DOHH2 (cell line): ENCODE data around the gene VAV1.

Experiments
- H3F3A ChIP-seq: fragments of 200-600 bp; sonication (generic), shearing (Covaris generic); 2 replicates; pipeline ENCODE4 v1.6.0; 2016; ENCODE audit warnings: antibody characterized with exemption, mild to moderate bottlenecking; ENCODE audit not compliant: control insufficient read depth, insufficient read depth
- H3K27ac ChIP-seq: fragments of 200-600 bp; sonication (generic); 2 replicates; pipeline ENCODE4 v1.5.1; 2014; ENCODE audit warnings: low read depth, mild to moderate bottlenecking, low read length, moderate library complexity
- H3K27me3 ChIP-seq: fragments of 200-600 bp; sonication (generic); 2 replicates; pipeline ENCODE4 v1.6.1; 2014; ENCODE audit warnings: mild to moderate bottlenecking, low read length, mixed read lengths; ENCODE audit not compliant: control insufficient read depth
- H3K36me3 ChIP-seq: fragments of 200-600 bp; sonication (generic); 2 replicates; pipeline ENCODE4 v1.6.1; 2014; ENCODE audit warnings: mild to moderate bottlenecking, low read length, moderate library complexity, mixed read lengths; ENCODE audit not compliant: control insufficient read depth
- H3K4me1 ChIP-seq: fragments of 200-600 bp; sonication (generic); 2 replicates; pipeline ENCODE4 v1.6.1; 2014; ENCODE audit warnings: mild to moderate bottlenecking, low read length, mixed read lengths; ENCODE audit not compliant: control insufficient read depth
- H3K4me2 ChIP-seq: fragments of 200-600 bp; sonication (generic); 2 replicates; pipeline ENCODE4 v1.6.0; 2014; ENCODE audit warnings: mild to moderate bottlenecking, low read length, moderate library complexity
- H3K4me3 ChIP-seq: fragments of 200-600 bp; sonication (generic); 2 replicates; pipeline ENCODE4 v1.5.1; 2014; ENCODE audit warnings: mild to moderate bottlenecking, low read length, mixed read lengths
- H3K79me2 ChIP-seq: fragments of 200-600 bp; sonication (generic); 2 replicates; pipeline ENCODE4 v1.6.1; 2014; ENCODE audit warnings: mild to moderate bottlenecking, low read length, mixed read lengths; ENCODE audit not compliant: control insufficient read depth
- H3K9me2 ChIP-seq: fragments of 200-600 bp; sonication (generic); replicated peaks from 2 replicates; pipeline ENCODE4 v1.6.1; 2014; ENCODE audit warnings: mild to moderate bottlenecking, low read length, mixed read lengths; ENCODE audit not compliant: control insufficient read depth
- H3K9me3 ChIP-seq: fragments of 200-600 bp; sonication (generic); 2 replicates; pipeline ENCODE4 v1.6.1; 2014; ENCODE audit warnings: antibody characterized with exemption, low read length, mixed read lengths; ENCODE audit not compliant: control insufficient read depth, insufficient read depth
- H4K20me1 ChIP-seq: fragments of 200-600 bp; sonication (generic); 2 replicates; pipeline ENCODE4 v1.6.0; 2014; ENCODE audit warnings: low read depth, mild to moderate bottlenecking, antibody characterized with exemption, low read length, moderate library complexity; ENCODE audit not compliant: control insufficient read depth, insufficient read depth
- EZH2phosphoT487 ChIP-seq: fragments of 200-600 bp; sonication (generic); IDR thresholded peaks from 2 replicates; pipeline ENCODE4 v1.6.1; 2017; ENCODE audit warnings: borderline replicate concordance, mild to moderate bottlenecking, antibody characterized with exemption, low read length, moderate library complexity, mixed read lengths
- TF ChIP-seq, protein P1 (sequence below): fragments of 200-600 bp; sonication (generic); IDR thresholded peaks from one replicate; pipeline ENCODE4 v1.5.1; 2014; ENCODE audit warnings: antibody characterized with exemption, mild to moderate bottlenecking, low read depth, low read length; ENCODE audit not compliant: poor library complexity, severe bottlenecking

VAV1 gene

DNA sequence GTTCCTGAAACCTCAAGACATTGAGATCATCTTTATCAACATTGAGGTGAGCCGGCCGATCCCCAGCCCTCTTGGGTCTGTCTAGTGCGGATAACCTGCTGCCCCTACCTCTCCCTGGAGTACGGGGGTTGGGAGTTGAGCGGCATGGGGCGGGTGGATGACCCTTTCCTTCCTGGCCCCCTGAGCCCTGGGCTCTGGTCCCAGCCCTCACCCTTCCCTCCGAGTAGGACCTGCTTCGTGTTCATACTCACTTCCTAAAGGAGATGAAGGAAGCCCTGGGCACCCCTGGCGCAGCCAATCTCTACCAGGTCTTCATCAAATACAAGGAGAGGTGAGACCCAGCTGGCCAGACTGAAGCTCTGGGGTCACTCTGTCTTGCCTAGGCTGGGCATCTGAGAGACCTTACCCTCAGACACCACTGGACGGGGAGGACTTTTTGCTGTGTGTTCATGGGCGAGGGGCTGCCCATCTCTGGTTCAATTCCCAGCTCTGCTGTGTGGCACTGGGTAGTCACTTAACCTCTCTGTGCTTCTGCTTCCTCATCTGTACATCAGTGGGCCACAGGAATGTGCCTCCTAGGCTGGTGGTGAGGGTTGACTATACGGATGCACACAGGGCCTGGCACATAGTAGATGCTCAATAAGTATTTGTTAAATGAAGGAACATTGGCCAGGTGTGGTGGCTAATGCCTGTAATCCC lies 52.7 kb downstream of the VAV1 start:
- no peak for TF ChIP-seq EZH2phosphoT487
- TF ChIP-seq, protein P1, sequence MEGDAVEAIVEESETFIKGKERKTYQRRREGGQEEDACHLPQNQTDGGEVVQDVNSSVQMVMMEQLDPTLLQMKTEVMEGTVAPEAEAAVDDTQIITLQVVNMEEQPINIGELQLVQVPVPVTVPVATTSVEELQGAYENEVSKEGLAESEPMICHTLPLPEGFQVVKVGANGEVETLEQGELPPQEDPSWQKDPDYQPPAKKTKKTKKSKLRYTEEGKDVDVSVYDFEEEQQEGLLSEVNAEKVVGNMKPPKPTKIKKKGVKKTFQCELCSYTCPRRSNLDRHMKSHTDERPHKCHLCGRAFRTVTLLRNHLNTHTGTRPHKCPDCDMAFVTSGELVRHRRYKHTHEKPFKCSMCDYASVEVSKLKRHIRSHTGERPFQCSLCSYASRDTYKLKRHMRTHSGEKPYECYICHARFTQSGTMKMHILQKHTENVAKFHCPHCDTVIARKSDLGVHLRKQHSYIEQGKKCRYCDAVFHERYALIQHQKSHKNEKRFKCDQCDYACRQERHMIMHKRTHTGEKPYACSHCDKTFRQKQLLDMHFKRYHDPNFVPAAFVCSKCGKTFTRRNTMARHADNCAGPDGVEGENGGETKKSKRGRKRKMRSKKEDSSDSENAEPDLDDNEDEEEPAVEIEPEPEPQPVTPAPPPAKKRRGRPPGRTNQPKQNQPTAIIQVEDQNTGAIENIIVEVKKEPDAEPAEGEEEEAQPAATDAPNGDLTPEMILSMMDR: no peak
- Histone ChIP-seq H3K4me2 (no peak overlapping the region), H3K4me3 (no peak overlapping the region)

DNA sequence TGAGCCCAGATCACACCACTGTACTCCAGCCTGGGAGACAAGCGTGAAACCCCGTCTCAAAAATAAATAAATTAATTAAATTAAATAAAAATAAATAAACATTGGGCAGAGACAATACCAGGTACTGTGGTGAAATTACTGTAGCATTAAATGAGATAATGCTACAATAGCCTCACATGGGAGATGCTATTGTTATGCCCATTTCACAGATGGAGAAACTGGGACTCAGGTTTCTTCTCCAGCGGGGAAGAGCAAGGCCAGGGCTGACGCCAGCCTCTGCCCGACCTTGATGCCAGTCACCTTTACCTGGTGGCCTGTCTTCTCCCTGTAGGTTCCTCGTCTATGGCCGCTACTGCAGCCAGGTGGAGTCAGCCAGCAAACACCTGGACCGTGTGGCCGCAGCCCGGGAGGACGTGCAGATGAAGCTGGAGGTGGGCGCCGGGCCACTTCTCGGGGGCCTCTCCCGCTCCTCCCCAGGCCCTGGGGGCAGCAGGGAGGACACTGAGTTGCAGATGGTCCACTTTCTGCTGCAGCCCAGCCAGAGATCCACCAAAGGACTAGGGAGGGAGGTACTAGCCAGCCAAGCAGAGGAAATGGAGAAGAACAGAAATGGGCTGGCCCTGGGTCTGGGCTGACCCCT lies 53.9 kb downstream of the VAV1 start:
- H3K4me2 ChIP-seq: no peak overlapping the region
- H3K36me3 ChIP-seq: peaks cover 65% of the 10 kb centered on the region
- no peak overlapping the region for H3K27ac ChIP-seq
- TF ChIP-seq EZH2phosphoT487: no peak
- TF ChIP-seq, protein P1: no peak
- no peaks in the 10 kb centered on the region for H3K9me2 ChIP-seq
- H3K79me2 ChIP-seq: no peaks in the 10 kb centered on the region
- H4K20me1 ChIP-seq: no peaks in the 10 kb centered on the region
- H3K4me1 ChIP-seq: no peaks in the 10 kb centered on the region
- no peaks in the 10 kb centered on the region for H3F3A ChIP-seq
- H3K9me3 ChIP-seq: no peaks in the 10 kb centered on the region
- no peak overlapping the region for H3K4me3 ChIP-seq
- no peaks in the 10 kb centered on the region for H3K27me3 ChIP-seq

More for the DNA sequence above, 52.7 kb downstream of the VAV1 start:
- Histone ChIP-seq H3K79me2 (peaks cover 2% of the 10 kb centered on the region; the same call in 1 of the 2 replicates), H3K9me2 (no peaks in the 10 kb centered on the region), H3K36me3 (peaks cover 71% of the 10 kb centered on the region), H3F3A (no peaks in the 10 kb centered on the region), H3K27ac (no peak overlapping the region), H3K9me3 (no peaks in the 10 kb centered on the region), H4K20me1 (no peaks in the 10 kb centered on the region), H3K4me1 (no peaks in the 10 kb centered on the region), H3K27me3 (no peaks in the 10 kb centered on the region)

- Histone ChIP-seq H3K4me3 (no peak overlapping the region), H4K20me1 (no peaks in the 10 kb centered on the region), H3F3A (no peaks in the 10 kb centered on the region), H3K79me2 (no peaks in the 10 kb centered on the region), H3K27me3 (no peaks in the 10 kb centered on the region), H3K4me2 (no peak overlapping the region), H3K9me3 (no peaks in the 10 kb centered on the region), H3K27ac (no peak overlapping the region), H3K36me3 (peaks cover 62% of the 10 kb centered on the region), H3K9me2 (no peaks in the 10 kb centered on the region), H3K4me1 (no peaks in the 10 kb centered on the region)
- TF ChIP-seq, protein P1: no peak
- TF ChIP-seq EZH2phosphoT487: no peak
Observed at GRCh38 chr19:6828306-6828697, 55.8 kb downstream of the VAV1 start.
